ENCODE measurements around the gene C5orf52.

- no peak for TF ChIP-seq EZH2phosphoT487 (IDR thresholded peaks at IDR 0.05; ENCODE audit: low read depth)
- TF ChIP-seq CTCF (IDR thresholded peaks at IDR 0.05; ENCODE audit: low read depth, low read length) = no peak
Measured at GRCh38 chr5:157672976-157673375, 1.6 kb downstream of the C5orf52 start.
